HepG2 (cell line): Measurements from ENCODE around the gene METTL26. TPM values are rescaled to one million over a fixed set of nuclear protein-coding genes. Genes with fewer than 3 reads are reported as not detected.
A peak's percentile ranks its signal among the peaks of the same experiment; 100 is the strongest.

Source experiments
- ARNTL ChIP-seq: sonication (generic); formaldehyde crosslinking; IDR thresholded peaks from 2 replicates; pipeline ENCODE4 v1.4.0; 2020; ENCODE audit warnings: mild to moderate bottlenecking, missing genetic modification reagents
- EEA1 ChIP-seq: sonication (generic); formaldehyde crosslinking; IDR thresholded peaks from 2 replicates; pipeline ENCODE4 v1.5.1; 2020; ENCODE audit warnings: mild to moderate bottlenecking, missing genetic modification reagents, borderline replicate concordance
- EHMT2 ChIP-seq: fragments of 200-600 bp; sonication (generic); IDR thresholded peaks from 2 replicates; pipeline ENCODE4 v1.7.0; 2017; ENCODE audit warnings: antibody characterized with exemption, low read depth, low read length, borderline replicate concordance
- ELF3 ChIP-seq: IDR thresholded peaks from 2 replicates; pipeline ENCODE4 v1.6.1; 2016; ENCODE audit warnings: missing genetic modification reagents, missing compliant biosample characterization
- GATAD2A ChIP-seq: IDR thresholded peaks from 2 replicates; pipeline ENCODE4 v1.6.1; 2016
- JUN ChIP-seq: sonication (generic); formaldehyde crosslinking; IDR thresholded peaks from 2 replicates; pipeline ENCODE4 v1.4.0; 2020; ENCODE audit warnings: mild to moderate bottlenecking, missing genetic modification reagents
- KLF15 ChIP-seq: sonication (generic); formaldehyde crosslinking; IDR thresholded peaks from 2 replicates; pipeline ENCODE4 v1.8.1; 2023; ENCODE audit warnings: borderline replicate concordance, mild to moderate bottlenecking, inconsistent platforms, missing genetic modification reagents, mixed read lengths
- KLF16 ChIP-seq, 2 experiments: sonication (generic) in 1 of 2; formaldehyde crosslinking in 1 of 2; IDR thresholded peaks; 2 replicates each; pipeline versions ENCODE4 v1.6.1 to v1.8.0; 2016 to 2023; ENCODE audit warnings: missing genetic modification reagents in 2 of 2, missing compliant biosample characterization in 1 of 2
- MAFK ChIP-seq, 2 experiments: IDR thresholded peaks in 1 of 2; conservative IDR thresholded peaks in 1 of 2; 2 replicates each; pipeline ENCODE4 v1.6.1; 2011; ENCODE audit warnings: improper control_type of control experiment in 2 of 2, low read length in 2 of 2
- PAWR ChIP-seq: sonication (generic); formaldehyde crosslinking; IDR thresholded peaks from 2 replicates; pipeline ENCODE4 v1.4.0; 2020; ENCODE audit warnings: missing genetic modification reagents, mild to moderate bottlenecking, borderline replicate concordance
- PPARG ChIP-seq: conservative IDR thresholded peaks from 2 replicates; pipeline ENCODE4 v1.6.1; 2016; ENCODE audit warnings: missing biosample characterization, missing genetic modification reagents
- PRPF4 ChIP-seq: fragments of 200-400 bp; formaldehyde crosslinking; IDR thresholded peaks from 2 replicates; pipeline ENCODE4 v1.6.1; 2016; ENCODE audit warnings: low read length, low read depth; ENCODE audit not compliant: poor library complexity, severe bottlenecking
- RFX1 ChIP-seq: fragments of 450-650 bp; IDR thresholded peaks from 2 replicates; pipeline ENCODE4 v1.6.1; 2017
- SP1 ChIP-seq, 2 experiments: fragments of 450-650 bp in 1 of 2; sonication (generic) in 1 of 2; formaldehyde crosslinking in 1 of 2; IDR thresholded peaks; 2 replicates each; pipeline versions ENCODE4 v1.4.0 to v1.6.1; 2016 to 2020; ENCODE audit warnings: missing genetic modification reagents in 1 of 2
- THYN1 ChIP-seq: sonication (generic); formaldehyde crosslinking; IDR thresholded peaks from 2 replicates; pipeline ENCODE4 v1.8.1; 2023; ENCODE audit warnings: low read depth, mild to moderate bottlenecking, moderate library complexity, missing genetic modification reagents, borderline replicate concordance
- ZIK1 ChIP-seq: sonication (generic); formaldehyde crosslinking; IDR thresholded peaks from 2 replicates; pipeline ENCODE4 v1.5.0; 2020; ENCODE audit warnings: mild to moderate bottlenecking, low read depth, missing genetic modification reagents, borderline replicate concordance
- ZNF510 ChIP-seq: sonication (generic); formaldehyde crosslinking; IDR thresholded peaks from 2 replicates; pipeline ENCODE4 v1.4.0; 2020; ENCODE audit warnings: low read depth, mild to moderate bottlenecking, missing genetic modification reagents
- ZNF543 ChIP-seq: sonication (generic); formaldehyde crosslinking; IDR thresholded peaks from 2 replicates; pipeline ENCODE4 v1.4.0; 2020; ENCODE audit warnings: mild to moderate bottlenecking, missing genetic modification reagents
- ZNF589 ChIP-seq: sonication (generic); formaldehyde crosslinking; conservative IDR thresholded peaks from 2 replicates; pipeline ENCODE4 v1.8.0; 2022; ENCODE audit warnings: mild to moderate bottlenecking, moderate library complexity, missing genetic modification reagents
- ZNF644 ChIP-seq: IDR thresholded peaks from 2 replicates; pipeline ENCODE4 v1.6.1; 2016; ENCODE audit warnings: low read depth
- ZNF761 ChIP-seq: sonication (generic); formaldehyde crosslinking; conservative IDR thresholded peaks from 2 replicates; pipeline ENCODE4 v1.4.0; 2020; ENCODE audit warnings: mild to moderate bottlenecking, missing genetic modification reagents
- ZNF816 ChIP-seq: sonication (generic); formaldehyde crosslinking; IDR thresholded peaks from 2 replicates; pipeline ENCODE4 v1.8.0; 2022; ENCODE audit warnings: missing genetic modification reagents, mild to moderate bottlenecking, borderline replicate concordance
- polyA plus RNA-seq, 8 experiments: library from polyadenylated mRNA; depleted of rRNA in 3 of 8; stranded (reverse) in 7 of 8; unstranded in 1 of 8; fragments of >200 nt; fragmentation: Illumina TruSeq in 4 of 8; extraction: Trizol in 4 of 8; gene quantifications; 2 replicates each; pipeline versions ENCODE4 v1.2.1 to v1.2.3, GENCODE V29; 2011 to 2016; ENCODE audit warnings: low read depth in 4 of 8, missing spikeins in 1 of 8, mixed read lengths in 1 of 8; ENCODE audit not compliant: insufficient read depth in 1 of 8
- total RNA-seq, 5 experiments: library from RNA; depleted of rRNA; stranded (reverse); fragments of >200 nt; fragmentation: Illumina TruSeq; extraction: Trizol; gene quantifications; 2 replicates each; pipeline ENCODE4 v1.2.3, GENCODE V29; 2016; ENCODE audit warnings: low read depth in 1 of 5
- TF ChIP-seq, protein P1 (sequence below), 2 experiments: sonication (generic) in 1 of 2; formaldehyde crosslinking in 1 of 2; IDR thresholded peaks; 2 replicates each; pipeline versions ENCODE4 v1.4.0 to v1.6.1; 2016 to 2020; ENCODE audit warnings: borderline replicate concordance in 1 of 2, low read depth in 1 of 2, mild to moderate bottlenecking in 1 of 2, missing genetic modification reagents in 1 of 2
- TF ChIP-seq, protein P2 (sequence below): sonication (generic); formaldehyde crosslinking; IDR thresholded peaks from 2 replicates; pipeline ENCODE4 v1.4.0; 2020; ENCODE audit warnings: mild to moderate bottlenecking, missing genetic modification reagents, borderline replicate concordance

The METTL26 gene
- total and polyA plus RNA-seq, 2 of the 13 experiments (the other 11 are each of a cell fraction or from before 2014, with no cell fraction given), result 65.5 to 70.1 TPM

DNA sequence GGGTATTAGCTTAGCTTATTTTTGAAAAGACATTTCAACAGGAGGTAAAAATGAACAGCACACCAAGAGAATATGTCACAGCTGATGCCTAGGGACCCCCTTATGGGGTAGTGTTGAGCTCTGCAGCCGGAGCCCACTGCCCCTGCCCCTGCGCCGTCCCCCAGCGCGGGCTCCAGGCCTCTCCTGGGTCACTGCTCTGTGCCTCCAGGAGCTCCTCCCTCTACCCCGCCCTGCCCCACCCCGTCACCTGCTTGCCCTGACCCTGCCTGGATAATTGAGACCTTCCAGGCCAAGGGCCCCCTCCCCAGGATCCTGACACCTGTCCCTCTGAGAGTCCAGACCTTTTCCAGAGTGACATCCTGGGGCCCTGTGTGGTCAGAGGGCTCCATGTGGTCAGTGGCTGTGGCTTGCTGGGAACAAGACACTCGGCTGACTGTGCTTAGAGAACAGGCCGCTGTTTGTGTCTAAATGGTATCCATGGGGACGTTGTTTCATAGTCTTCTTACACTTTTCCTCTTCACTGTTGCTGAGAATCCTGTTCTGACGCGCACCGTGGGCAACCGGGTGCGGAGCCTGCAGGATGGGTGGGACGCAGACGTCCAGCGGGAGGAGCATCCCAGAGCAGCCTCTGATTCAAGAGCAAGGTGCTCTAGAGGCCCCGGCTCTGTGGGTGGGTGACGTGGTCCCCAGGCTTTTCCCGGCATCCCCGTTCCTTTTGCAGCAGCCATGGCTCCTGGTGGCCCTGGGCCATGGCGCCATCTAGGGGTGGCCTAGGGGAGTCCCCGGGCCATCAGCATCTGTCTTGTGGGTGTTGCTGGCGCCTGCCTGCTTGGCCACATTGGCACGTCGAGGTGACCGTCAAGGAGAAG is 25.4 kb downstream of the METTL26 start (continued):
- TF ChIP-seq, protein P1, sequence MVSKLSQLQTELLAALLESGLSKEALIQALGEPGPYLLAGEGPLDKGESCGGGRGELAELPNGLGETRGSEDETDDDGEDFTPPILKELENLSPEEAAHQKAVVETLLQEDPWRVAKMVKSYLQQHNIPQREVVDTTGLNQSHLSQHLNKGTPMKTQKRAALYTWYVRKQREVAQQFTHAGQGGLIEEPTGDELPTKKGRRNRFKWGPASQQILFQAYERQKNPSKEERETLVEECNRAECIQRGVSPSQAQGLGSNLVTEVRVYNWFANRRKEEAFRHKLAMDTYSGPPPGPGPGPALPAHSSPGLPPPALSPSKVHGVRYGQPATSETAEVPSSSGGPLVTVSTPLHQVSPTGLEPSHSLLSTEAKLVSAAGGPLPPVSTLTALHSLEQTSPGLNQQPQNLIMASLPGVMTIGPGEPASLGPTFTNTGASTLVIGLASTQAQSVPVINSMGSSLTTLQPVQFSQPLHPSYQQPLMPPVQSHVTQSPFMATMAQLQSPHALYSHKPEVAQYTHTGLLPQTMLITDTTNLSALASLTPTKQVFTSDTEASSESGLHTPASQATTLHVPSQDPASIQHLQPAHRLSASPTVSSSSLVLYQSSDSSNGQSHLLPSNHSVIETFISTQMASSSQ (IDR thresholded peaks at IDR 0.05; ENCODE audit: low read depth), result no peak
- TF ChIP-seq, protein P1 (CRISPR knock-in tag; IDR thresholded peaks at IDR 0.05; ENCODE audit: borderline replicate concordance), result no peak
- no peak for TF ChIP-seq EHMT2
- TF ChIP-seq GATAD2A (CRISPR knock-in tag), result peak; percentile 60
- TF ChIP-seq SP1 (IDR thresholded peaks at IDR 0.05), result no peak
- no peak for TF ChIP-seq SP1 (CRISPR knock-in tag; IDR thresholded peaks at IDR 0.05)
- TF ChIP-seq JUN (CRISPR knock-in tag), result no peak
- no peak for TF ChIP-seq ZNF816 (CRISPR knock-in tag)
- no peak for TF ChIP-seq ZNF589 (CRISPR knock-in tag)
- TF ChIP-seq ELF3, result no peak
- TF ChIP-seq RFX1, result peak; percentile 24; the same call in 1 of the 2 replicates
- TF ChIP-seq KLF16 (CRISPR knock-in tag; IDR thresholded peaks at IDR 0.05), result peak in 1 of 2 experiments; percentile 39; a peak in 1 of 4 replicates
- TF ChIP-seq ZNF761 (CRISPR knock-in tag), result no peak
- no peak for TF ChIP-seq THYN1
- TF ChIP-seq MAFK (conservative IDR thresholded peaks at IDR 0.05 in 1 of 2, IDR thresholded peaks at IDR 0.05 in 1 of 2; ENCODE audit: low read length in 2 of 2), result no peak
- no peak for TF ChIP-seq PAWR (CRISPR knock-in tag)
- TF ChIP-seq, protein P2, sequence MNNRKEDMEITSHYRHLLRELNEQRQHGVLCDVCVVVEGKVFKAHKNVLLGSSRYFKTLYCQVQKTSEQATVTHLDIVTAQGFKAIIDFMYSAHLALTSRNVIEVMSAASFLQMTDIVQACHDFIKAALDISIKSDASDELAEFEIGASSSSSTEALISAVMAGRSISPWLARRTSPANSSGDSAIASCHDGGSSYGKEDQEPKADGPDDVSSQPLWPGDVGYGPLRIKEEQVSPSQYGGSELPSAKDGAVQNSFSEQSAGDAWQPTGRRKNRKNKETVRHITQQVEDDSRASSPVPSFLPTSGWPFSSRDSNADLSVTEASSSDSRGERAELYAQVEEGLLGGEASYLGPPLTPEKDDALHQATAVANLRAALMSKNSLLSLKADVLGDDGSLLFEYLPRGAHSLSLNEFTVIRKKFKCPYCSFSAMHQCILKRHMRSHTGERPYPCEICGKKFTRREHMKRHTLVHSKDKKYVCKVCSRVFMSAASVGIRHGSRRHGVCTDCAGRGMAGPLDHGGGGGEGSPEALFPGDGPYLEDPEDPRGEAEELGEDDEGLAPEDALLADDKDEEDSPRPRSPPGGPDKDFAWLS, result no peak
- no peak for TF ChIP-seq EEA1 (CRISPR knock-in tag)
- TF ChIP-seq ZNF644 (CRISPR knock-in tag), result no peak
- no peak for TF ChIP-seq ZNF510
- TF ChIP-seq ARNTL (CRISPR knock-in tag), result no peak
- TF ChIP-seq PRPF4, result no peak
- TF ChIP-seq ZIK1, result no peak
- TF ChIP-seq KLF15 (CRISPR knock-in tag), result no peak
- TF ChIP-seq ZNF543, result no peak
- TF ChIP-seq PPARG, result 0 out of 2 replicates have a peak, but pooled peaks have one; percentile 9
